GM12878 (cell line): ENCODE results near the gene PRKAR2B. TPM values are rescaled to one million over a fixed set of nuclear protein-coding genes. Genes with fewer than 3 reads are reported as not detected.

Experiments used
- ATAC-seq: fragments of 200-7000 bp; cut with Tn5 transposase; 3 replicates; pipeline ENCODE4 v1.9.1; 2020; ENCODE audit warnings: mild to moderate bottlenecking, moderate library complexity
- BruUV-seq: library from RNA; stranded (reverse); fragments of 400-500 nt; replicated peaks from 2 replicates; lab custom pipeline; 2021; lab: Mats Ljungman, UMichigan
- CTCF ChIA-PET: fragments of 300-600 bp; sonication (Branson Sonifier 250); formaldehyde crosslinking; extraction: SDS; loops from one replicate; lab custom pipeline; 2021; ENCODE audit warnings: inconsistent platforms; lab: Yijun Ruan, JAX
- POLR2A ChIA-PET: fragments of 350-600 bp; formaldehyde crosslinking; extraction: SDS; loops from one replicate; lab custom pipeline; 2021; ENCODE audit warnings: inconsistent platforms; lab: Charles Lee
- RAD21 ChIA-PET: fragments of 300-600 bp; sonication (Branson Sonifier 250); formaldehyde crosslinking; loops from one replicate; lab custom pipeline; 2023; ENCODE audit warnings: antibody characterized with exemption; ENCODE audit not compliant: unreplicated experiment; lab: Charles Lee
- SMC1A ChIA-PET: fragments of 300-600 bp; sonication (Branson Sonifier 250); formaldehyde crosslinking; loops from one replicate; lab custom pipeline; 2023; ENCODE audit not compliant: unreplicated experiment, uncharacterized antibody; lab: Charles Lee
- DNase-seq: peaks from one replicate; pipeline ENCODE4 v3.0.0-alpha.2; 2011; ENCODE audit warnings: low read depth, low spot score
- FAIRE-seq: peaks from 3 replicates; lab custom pipeline; 2011; peaks lifted over from hg19 to GRCh38; lab: Jason Lieb, UNC
- H2AFZ ChIP-seq: 2 replicates; pipeline ENCODE4 v1.6.0; 2011; ENCODE audit warnings: low read depth, low read length, control low read depth; ENCODE audit not compliant: control insufficient read depth
- H3K27ac ChIP-seq: 2 replicates; pipeline ENCODE4 v1.5.1; 2011; ENCODE audit warnings: control low read depth; ENCODE audit not compliant: control insufficient read depth, insufficient read depth
- H3K27me3 ChIP-seq, 2 experiments: replicated peaks in 1 of 2; 2 replicates each; pipeline versions ENCODE4 v1.6.0 to v1.6.1; 2011; ENCODE audit warnings: low read length in 1 of 2; ENCODE audit not compliant: control insufficient read depth in 2 of 2, insufficient read depth in 2 of 2
- H3K36me3 ChIP-seq, 2 experiments: 2 replicates each; pipeline ENCODE4 v1.5.1; 2011; ENCODE audit warnings: low read length in 1 of 2; ENCODE audit not compliant: control insufficient read depth in 2 of 2, insufficient read depth in 2 of 2
- H3K4me1 ChIP-seq: 2 replicates; pipeline ENCODE4 v1.6.1; 2011; ENCODE audit warnings: mild to moderate bottlenecking, low read length, moderate library complexity, mixed read lengths; ENCODE audit not compliant: control insufficient read depth, insufficient read depth
- H3K4me2 ChIP-seq: 2 replicates; pipeline ENCODE4 v1.6.0; 2011; ENCODE audit warnings: control low read depth; ENCODE audit not compliant: control insufficient read depth, insufficient read depth
- H3K4me3 ChIP-seq: fragments of 200-600 bp; sonication (generic); 2 replicates; pipeline ENCODE4 v1.5.1; 2016
- H3K79me2 ChIP-seq: 2 replicates; pipeline ENCODE4 v1.6.0; 2011; ENCODE audit warnings: low read length; ENCODE audit not compliant: control insufficient read depth, insufficient read depth
- H3K9ac ChIP-seq: 2 replicates; pipeline ENCODE4 v1.8.0; 2011; ENCODE audit warnings: low read length, control low read depth, mixed read lengths; ENCODE audit not compliant: control insufficient read depth, insufficient read depth
- H3K9me3 ChIP-seq: replicated peaks from 3 replicates; pipeline ENCODE4 v1.5.1; 2011; ENCODE audit warnings: mild to moderate bottlenecking, low read length; ENCODE audit not compliant: control insufficient read depth, insufficient read depth
- H4K20me1 ChIP-seq: 2 replicates; pipeline ENCODE4 v1.6.0; 2011; ENCODE audit not compliant: control insufficient read depth, insufficient read depth
- BMI1 ChIP-seq: fragments of 450-650 bp; IDR thresholded peaks from 2 replicates; pipeline ENCODE4 v1.6.1; 2016; ENCODE audit warnings: mild to moderate bottlenecking, moderate library complexity, borderline replicate concordance
- EGR1 ChIP-seq, 2 experiments: IDR thresholded peaks; 1 replicate in 1 of 2; 2 replicates in 1 of 2; pipeline ENCODE4 v1.6.1; 2011 to 2012; ENCODE audit warnings: low read depth in 2 of 2, low read length in 2 of 2, borderline replicate concordance in 1 of 2, mild to moderate bottlenecking in 1 of 2, moderate library complexity in 1 of 2
- ESRRA ChIP-seq: IDR thresholded peaks from 2 replicates; pipeline ENCODE4 v1.6.1; 2012; ENCODE audit warnings: mild to moderate bottlenecking, low read length, improper control_type of control experiment
- EZH2 ChIP-seq: IDR thresholded peaks from 2 replicates; pipeline ENCODE4 v1.6.1; 2012; ENCODE audit warnings: low read depth, mild to moderate bottlenecking, control low read depth, inconsistent platforms, low read length, borderline replicate concordance; ENCODE audit not compliant: control insufficient read depth
- FOXK2 ChIP-seq: fragments of 450-650 bp; IDR thresholded peaks from 2 replicates; pipeline ENCODE4 v1.6.1; 2017; ENCODE audit warnings: mild to moderate bottlenecking, moderate library complexity
- MTA2 ChIP-seq: fragments of 450-650 bp; IDR thresholded peaks from 2 replicates; pipeline ENCODE4 v1.6.1; 2016; ENCODE audit warnings: low read depth, mild to moderate bottlenecking, moderate library complexity
- POLR2A ChIP-seq: IDR thresholded peaks from 2 replicates; pipeline ENCODE4 v1.6.1; 2011; ENCODE audit warnings: low read depth, mild to moderate bottlenecking, low read length
- RELA ChIP-seq: fragments of 450-650 bp; IDR thresholded peaks from 2 replicates; pipeline ENCODE4 v1.8.0; 2014; ENCODE audit warnings: borderline replicate concordance; ENCODE audit not compliant: partially characterized antibody
- SMC3 ChIP-seq: IDR thresholded peaks from 2 replicates; pipeline ENCODE4 v1.6.1; 2011; ENCODE audit warnings: low read length, improper control_type of control experiment, borderline replicate concordance
- WGBS: methylation state at CpG from one replicate; pipeline ENCODE4 v1.1.6; 2016; ENCODE audit warnings: low lambda C conversion rate; ENCODE audit not compliant: insufficient replicate concordance, insufficient coverage; ENCODE audit errors: missing lambda C conversion rate; 5-methylcytosine and 5-hydroxymethylcytosine counted together
- in situ Hi-C: fragments of 300-500 bp; cut with MboI; formaldehyde crosslinking; loops from 9 replicates; pipeline ENCODE4 v1.14.3; 2018; ENCODE audit warnings: mixed read lengths
- intact Hi-C: fragments of 100-400 bp; cut with micrococcal nuclease; formaldehyde crosslinking; loops from one replicate; pipeline ENCODE4 v1.14.2; 2022; ENCODE audit not compliant: unreplicated experiment
- polyA plus RNA-seq, 11 experiments: library from polyadenylated mRNA; depleted of rRNA in 4 of 11; unstranded in 6 of 11; stranded (reverse) in 5 of 11; fragments of >200 nt; fragmentation: Nextera tagmentation in 4 of 11; fragmentation: Illumina TruSeq in 1 of 11; extraction: Ambion mirVana in 4 of 11; extraction: Trizol in 1 of 11; gene quantifications; 1 replicate in 1 of 11; 2 replicates in 10 of 11; pipeline versions ENCODE4 v1.2.1 to v1.2.3, GENCODE V29; 2011 to 2016; ENCODE audit warnings: inconsistent platforms in 2 of 11, missing spikeins in 2 of 11, low read depth in 1 of 11
- total RNA-seq, 4 experiments: library from RNA; depleted of rRNA in 3 of 4; stranded (reverse); fragments of >200 nt in 3 of 4; fragmentation: Illumina TruSeq in 1 of 4; extraction: Trizol in 1 of 4; gene quantifications; 2 replicates each; pipeline versions ENCODE4 v1.2.1 to v1.2.3, GENCODE V29; 2013 to 2021
- TF ChIP-seq, protein P1 (sequence below): fragments of 450-650 bp; IDR thresholded peaks from 2 replicates; pipeline ENCODE4 v1.6.1; 2017; ENCODE audit warnings: mild to moderate bottlenecking, moderate library complexity
- TF ChIP-seq, protein P2 (sequence below): fragments of 450-650 bp; conservative IDR thresholded peaks from 2 replicates; pipeline ENCODE4 v1.6.1; 2017; ENCODE audit warnings: mild to moderate bottlenecking, moderate library complexity

The PRKAR2B gene
- total and polyA plus RNA-seq, 10 of the 15 experiments (the other 5 are each of a cell fraction or from before 2014, with no cell fraction given), result 0.01 to 0.18 (median 0.04) TPM; not detected in 4

DNA sequence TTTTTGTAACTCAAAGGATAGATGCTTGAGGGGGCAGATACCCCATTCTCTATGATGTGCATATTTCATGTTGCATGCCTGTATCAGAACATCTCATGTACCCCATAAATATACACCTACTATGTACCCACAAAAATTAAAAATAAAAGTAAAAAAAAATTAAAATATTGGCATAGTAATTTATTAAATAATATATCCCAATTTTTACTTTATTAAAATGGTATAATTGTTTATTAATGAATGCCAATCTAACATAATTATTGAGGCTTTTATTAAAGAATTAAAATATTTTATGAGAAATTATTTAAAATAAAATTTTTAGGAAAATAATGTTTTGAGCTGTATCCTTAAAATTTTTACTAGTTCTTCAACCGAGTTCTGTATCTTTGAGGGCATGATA is 105.4 kb downstream of the PRKAR2B start:
- H3K27me3 ChIP-seq, result no peaks in the 10 kb centered on the region; a peak in 2 of 4 replicates
- intact Hi-C loops, result loop anchor here (1.0 to 10.0 kb wide), 7 partner anchors 203 to 975 kb away; partner anchors contain the start of gene CCDC71L
- ChIA-PET RAD21 (interaction anchor here (0.6 to 6.1 kb wide), 14 partner anchors 14 to 725 kb away, joined by 3 to 47 read pairs (median 4); partner anchors contain the start of genes HBP1 and PIK3CG), CTCF (interaction anchor here (0.7 to 8.7 kb wide), 36 partner anchors 15 to 729 kb away, joined by 3 to 203 read pairs (median 4); partner anchors contain the start of gene HBP1), SMC1A (interaction anchor here (0.7 to 8.0 kb wide), 23 partner anchors 11 to 973 kb away, joined by 3 to 142 read pairs (median 5); partner anchors contain the start of gene HBP1), POLR2A (no interaction called here)
- no peak for DNase-seq
- H3K36me3 ChIP-seq, result no peaks in the 10 kb centered on the region
- no peak for FAIRE-seq
- ATAC-seq, result no peak
- no peak overlapping the region for H3K4me2 ChIP-seq
- H3K79me2 ChIP-seq, result no peaks in the 10 kb centered on the region
- H3K27ac ChIP-seq, result no peak overlapping the region
- no peak overlapping the region for H3K4me3 ChIP-seq
- H3K4me1 ChIP-seq, result no peaks in the 10 kb centered on the region
- no peak overlapping the region for H2AFZ ChIP-seq
- TF ChIP-seq POLR2A (no peak), BMI1 (no peak), EZH2 (no peak), EGR1 (IDR thresholded peaks at IDR 0.05; ENCODE audit: borderline replicate concordance in 1 of 2, low read depth in 2 of 2, low read length in 2 of 2) (no peak), MTA2 (no peak), SMC3 (no peak), RELA (no peak), FOXK2 (no peak), ESRRA (no peak)
- TF ChIP-seq, protein P1, sequence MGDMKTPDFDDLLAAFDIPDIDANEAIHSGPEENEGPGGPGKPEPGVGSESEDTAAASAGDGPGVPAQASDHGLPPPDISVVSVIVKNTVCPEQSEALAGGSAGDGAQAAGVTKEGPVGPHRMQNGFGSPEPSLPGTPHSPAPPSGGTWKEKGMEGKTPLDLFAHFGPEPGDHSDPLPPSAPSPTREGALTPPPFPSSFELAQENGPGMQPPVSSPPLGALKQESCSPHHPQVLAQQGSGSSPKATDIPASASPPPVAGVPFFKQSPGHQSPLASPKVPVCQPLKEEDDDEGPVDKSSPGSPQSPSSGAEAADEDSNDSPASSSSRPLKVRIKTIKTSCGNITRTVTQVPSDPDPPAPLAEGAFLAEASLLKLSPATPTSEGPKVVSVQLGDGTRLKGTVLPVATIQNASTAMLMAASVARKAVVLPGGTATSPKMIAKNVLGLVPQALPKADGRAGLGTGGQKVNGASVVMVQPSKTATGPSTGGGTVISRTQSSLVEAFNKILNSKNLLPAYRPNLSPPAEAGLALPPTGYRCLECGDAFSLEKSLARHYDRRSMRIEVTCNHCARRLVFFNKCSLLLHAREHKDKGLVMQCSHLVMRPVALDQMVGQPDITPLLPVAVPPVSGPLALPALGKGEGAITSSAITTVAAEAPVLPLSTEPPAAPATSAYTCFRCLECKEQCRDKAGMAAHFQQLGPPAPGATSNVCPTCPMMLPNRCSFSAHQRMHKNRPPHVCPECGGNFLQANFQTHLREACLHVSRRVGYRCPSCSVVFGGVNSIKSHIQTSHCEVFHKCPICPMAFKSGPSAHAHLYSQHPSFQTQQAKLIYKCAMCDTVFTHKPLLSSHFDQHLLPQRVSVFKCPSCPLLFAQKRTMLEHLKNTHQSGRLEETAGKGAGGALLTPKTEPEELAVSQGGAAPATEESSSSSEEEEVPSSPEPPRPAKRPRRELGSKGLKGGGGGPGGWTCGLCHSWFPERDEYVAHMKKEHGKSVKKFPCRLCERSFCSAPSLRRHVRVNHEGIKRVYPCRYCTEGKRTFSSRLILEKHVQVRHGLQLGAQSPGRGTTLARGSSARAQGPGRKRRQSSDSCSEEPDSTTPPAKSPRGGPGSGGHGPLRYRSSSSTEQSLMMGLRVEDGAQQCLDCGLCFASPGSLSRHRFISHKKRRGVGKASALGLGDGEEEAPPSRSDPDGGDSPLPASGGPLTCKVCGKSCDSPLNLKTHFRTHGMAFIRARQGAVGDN, result no peak
- TF ChIP-seq, protein P2, sequence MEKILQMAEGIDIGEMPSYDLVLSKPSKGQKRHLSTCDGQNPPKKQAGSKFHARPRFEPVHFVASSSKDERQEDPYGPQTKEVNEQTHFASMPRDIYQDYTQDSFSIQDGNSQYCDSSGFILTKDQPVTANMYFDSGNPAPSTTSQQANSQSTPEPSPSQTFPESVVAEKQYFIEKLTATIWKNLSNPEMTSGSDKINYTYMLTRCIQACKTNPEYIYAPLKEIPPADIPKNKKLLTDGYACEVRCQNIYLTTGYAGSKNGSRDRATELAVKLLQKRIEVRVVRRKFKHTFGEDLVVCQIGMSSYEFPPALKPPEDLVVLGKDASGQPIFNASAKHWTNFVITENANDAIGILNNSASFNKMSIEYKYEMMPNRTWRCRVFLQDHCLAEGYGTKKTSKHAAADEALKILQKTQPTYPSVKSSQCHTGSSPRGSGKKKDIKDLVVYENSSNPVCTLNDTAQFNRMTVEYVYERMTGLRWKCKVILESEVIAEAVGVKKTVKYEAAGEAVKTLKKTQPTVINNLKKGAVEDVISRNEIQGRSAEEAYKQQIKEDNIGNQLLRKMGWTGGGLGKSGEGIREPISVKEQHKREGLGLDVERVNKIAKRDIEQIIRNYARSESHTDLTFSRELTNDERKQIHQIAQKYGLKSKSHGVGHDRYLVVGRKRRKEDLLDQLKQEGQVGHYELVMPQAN, result no peak
- H4K20me1 ChIP-seq, result no peaks in the 10 kb centered on the region
- WGBS, result 88% methylated on average over 1 of the region's 1 CpG
- in situ Hi-C loops, result loop anchor here (5.0 kb wide), 2 partner anchors 198 to 358 kb away; no protein-coding TSS in a partner anchor
- H3K9ac ChIP-seq, result no peak overlapping the region
- no peaks in the 10 kb centered on the region for H3K9me3 ChIP-seq
- BruUV-seq, result no TSS peak
